ENCODE results near the gene SLC25A25.

GRCh38 chr9:128078504-128079434 lies 10.7 kb downstream of the SLC25A25 start:
- TF ChIP-seq CTCF (IDR thresholded peaks at IDR 0.05), result no peak
- TF ChIP-seq EP300 (IDR thresholded peaks at IDR 0.05), result no peak
- TF ChIP-seq POLR2A (IDR thresholded peaks at IDR 0.05), result no peak
